HG03135 (cell line): Measurements from ENCODE around the gene KCNAB2.
"Not testable (repeated sequence)": the region's sequence is repeated elsewhere in the genome, so short reads cannot be mapped to it uniquely, and the experiment has no call there.

Experiments used
- ATAC-seq: cut with Tn5 transposase; IDR thresholded peaks from one replicate; pipeline ENCODE4 v1.9.1; 2021; ENCODE audit warnings: mild to moderate bottlenecking, moderate library complexity; ENCODE audit not compliant: unreplicated experiment

Gene KCNAB2

DNA sequence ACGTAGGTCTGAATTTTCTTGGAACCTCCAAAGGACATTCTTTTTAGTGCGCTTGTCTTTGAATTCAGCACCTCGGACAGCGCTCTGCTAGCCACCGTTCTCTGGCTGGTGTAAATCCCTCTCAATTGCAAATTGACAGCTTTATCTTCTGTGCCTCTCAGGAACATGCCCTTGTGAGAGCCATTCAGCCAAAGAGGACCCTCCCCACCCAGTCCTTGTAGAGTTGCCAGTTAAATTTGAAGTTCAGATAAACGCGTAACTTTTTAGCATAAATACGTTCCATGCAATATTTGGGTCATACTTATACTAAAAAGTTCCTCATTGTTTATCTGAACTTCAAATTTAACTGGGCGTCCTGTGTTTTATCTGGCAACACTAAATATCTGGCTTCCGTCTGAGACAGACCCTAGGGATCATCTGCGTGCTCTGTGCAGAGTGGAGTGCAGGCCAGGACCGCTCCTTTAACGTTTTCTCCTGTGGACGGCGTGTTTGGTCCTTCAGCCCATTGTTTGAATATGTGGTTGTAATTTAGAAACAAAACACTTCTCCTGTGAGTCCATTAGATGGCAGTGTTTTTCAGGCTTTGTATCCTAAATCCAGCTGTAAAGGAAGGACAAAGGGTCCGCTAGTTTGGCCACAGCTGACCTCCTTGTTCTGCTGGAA lies 7.0 kb downstream of the KCNAB2 start:
- ATAC-seq, result no peak

DNA sequence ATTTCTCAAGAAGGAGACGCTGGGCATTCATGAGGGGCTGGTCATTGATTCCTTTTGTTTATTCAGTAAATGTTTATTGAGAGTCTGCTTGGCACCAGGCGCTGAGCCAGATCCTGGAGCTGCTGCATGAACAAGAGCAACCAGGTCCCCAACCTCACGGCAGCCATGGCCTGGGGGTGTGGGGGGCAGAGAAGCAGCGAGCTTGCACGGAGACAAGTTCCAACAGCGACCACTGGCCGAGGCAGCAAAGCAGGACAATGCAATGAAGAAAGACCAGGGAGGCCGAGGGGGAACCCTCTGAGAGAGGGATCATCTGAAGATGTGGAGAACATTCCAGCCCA lies 7.5 kb downstream of the KCNAB2 start:
- no peak for ATAC-seq

DNA sequence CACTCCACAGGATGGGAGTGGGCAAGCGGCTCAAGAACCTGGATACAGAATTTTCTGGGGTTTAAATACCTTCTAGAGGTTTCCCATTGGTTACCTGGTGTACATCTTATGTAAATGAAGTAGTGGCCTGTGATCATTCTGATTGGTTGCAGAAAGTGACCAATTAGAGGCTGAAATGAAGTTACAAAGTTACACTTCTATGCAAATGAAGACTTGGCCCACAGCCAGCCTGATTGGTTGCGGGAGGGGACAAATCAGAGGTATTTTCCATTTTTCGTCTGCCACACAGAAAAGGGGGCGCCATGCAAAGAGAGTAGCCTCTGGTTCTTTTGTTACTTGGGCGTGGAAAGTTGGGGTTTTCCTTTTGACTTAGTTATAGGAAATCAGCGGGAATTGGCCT lies 8.9 kb downstream of the KCNAB2 start:
- ATAC-seq, result no peak

DNA sequence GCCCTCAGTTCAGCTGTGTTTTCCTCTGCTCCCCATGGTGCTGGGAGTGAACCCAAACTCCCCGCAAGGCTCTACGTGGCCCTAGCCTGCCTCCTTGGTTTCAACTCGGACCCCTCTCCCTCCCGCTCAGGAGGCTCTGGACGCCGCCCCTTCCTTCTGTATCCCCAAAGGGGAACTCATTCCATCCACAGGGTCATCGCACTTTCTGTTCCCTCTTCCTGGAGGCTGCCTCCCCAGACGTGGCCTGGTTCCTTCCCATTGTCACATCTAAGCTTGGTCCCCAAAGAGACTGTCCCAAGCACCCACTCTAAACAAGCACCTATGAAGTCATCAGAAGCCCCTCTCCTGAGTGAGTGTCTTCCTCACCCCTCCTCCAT lies 10.9 kb downstream of the KCNAB2 start:
- ATAC-seq, result no peak

DNA sequence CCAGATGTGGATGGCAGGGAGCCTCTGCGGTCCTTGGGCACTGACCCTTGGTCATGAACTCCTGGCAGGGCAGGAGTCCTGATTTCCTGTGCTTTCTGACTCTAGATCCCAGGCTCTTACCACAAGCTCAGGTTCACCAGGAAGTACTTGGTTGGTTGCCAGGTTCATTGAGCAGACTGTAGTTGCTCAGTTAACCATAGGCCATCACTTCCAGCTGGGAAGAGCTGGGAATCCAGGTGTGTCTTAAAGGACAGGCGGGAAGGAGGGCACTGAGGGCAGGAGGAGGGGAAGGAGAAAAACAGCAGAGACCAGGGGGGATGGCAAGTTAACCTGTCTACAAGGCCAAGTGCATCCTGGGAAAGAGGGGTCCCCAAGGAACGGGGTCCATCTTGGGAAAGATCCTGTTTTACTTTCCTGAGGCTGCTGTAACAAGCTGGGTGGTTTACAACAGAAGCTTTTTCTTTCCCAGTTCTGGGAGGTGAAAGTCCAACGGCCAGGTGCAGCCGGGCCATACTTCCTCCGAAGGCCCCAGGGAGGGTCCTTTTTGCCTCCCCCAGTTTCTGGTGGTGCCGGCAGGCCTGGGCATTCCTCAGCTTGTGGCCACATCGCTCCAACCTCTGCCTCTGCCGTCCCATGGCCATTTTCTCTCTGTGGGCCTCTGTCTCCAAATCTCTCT lies 11.6 kb downstream of the KCNAB2 start:
- ATAC-seq, result no peak

DNA sequence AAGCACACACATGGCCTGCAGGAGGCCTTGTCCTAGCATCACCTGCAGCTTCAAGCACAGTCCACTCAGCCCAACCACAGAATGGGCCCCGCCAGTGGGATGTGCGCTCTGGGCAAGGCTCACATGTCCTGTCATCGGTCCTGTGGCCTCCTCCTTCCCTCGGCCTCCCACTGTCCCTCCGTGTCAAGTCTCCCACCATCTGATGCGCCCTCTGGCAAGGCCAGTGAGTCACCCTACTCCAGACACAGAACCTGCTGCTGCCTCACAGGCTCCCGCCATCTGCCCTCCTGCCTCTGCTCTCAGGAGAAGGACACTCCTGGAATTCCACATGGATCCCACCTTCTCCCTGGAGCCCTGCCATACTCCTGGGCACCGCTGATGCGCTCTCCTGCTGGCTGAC lies 14.2 kb downstream of the KCNAB2 start:
- ATAC-seq, result no peak

DNA sequence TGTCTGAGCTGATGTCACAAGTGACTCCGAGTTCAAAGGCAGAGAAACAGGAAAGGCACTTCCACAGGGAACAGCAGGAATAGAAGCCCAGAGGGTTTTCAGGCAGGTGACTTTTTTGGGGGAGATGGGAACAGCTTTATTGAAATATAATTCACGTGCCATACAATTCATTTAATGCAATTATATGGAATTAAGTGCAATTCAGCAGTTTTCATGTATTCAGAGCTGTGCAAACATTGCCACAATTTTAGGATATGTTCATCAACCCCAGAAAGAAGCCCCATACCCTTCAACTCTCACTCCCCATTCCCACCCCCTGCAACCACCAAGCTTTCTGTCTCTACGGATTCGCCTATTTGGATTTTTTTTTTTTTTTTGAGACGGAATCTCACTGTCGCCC lies 17.0 kb downstream of the KCNAB2 start:
- ATAC-seq, result no peak

DNA sequence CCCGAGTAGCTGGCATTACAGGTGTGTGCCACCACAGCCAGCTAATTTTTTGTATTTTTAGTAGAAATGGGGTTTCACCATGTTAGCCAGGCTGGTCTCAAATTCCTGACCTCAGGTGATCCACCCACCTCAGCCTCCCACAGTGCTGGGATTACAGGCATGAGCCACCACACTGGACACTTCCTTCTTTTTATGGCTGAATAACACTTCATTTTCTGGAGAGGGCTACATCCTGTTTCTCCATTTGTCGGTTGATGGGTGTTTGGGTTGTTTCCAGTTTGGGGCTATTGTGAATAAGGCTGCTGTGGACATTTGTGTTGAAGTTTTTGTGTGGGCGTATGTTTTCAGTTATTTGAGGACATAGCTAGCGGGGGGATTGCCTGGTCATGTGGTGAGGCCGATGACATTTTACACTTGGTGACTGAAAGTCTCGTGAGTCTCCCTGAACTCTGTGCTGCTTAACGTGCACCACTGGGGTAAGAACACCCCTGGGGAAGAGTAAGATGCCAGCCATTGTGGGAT lies 17.9 kb downstream of the KCNAB2 start:
- not testable (repeated sequence) for ATAC-seq

DNA sequence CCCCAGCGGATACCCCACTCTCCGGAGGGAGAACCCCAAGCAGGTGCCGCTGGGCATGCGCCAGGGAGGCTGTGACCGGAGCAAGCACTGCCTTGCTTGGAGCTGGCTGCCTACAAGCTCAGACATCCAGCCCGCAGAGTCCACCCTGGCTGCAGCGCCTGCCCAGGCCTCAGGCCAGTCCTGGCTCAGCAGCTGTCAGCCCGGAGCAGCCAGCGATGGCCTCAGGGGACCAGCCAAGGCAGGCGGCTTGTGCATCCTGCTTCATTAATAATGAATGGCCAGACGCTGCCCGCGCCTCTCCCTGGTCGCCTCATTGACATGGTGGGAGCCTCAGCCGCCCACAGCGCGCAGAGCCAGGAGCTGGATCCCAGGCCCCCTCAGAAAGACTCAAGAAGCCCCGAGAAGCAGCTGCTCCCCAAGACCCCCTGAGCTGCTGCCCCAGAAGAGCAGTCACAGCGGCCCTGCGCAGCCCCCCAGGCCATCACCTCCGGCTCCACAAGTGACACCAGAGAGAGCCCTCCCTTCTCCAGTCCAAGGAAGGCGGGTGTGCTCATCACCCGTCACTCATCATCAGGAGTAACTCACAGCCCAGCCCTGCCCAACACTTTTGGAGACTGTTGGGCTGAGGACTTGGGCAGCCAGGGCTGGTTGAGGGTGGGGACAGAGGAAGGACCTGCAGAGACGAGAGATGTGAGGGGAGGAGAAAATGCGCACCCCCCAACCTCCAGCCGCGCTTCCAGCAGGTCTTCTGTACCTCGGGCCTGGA lies 19.6 kb downstream of the KCNAB2 start:
- no peak for ATAC-seq

DNA sequence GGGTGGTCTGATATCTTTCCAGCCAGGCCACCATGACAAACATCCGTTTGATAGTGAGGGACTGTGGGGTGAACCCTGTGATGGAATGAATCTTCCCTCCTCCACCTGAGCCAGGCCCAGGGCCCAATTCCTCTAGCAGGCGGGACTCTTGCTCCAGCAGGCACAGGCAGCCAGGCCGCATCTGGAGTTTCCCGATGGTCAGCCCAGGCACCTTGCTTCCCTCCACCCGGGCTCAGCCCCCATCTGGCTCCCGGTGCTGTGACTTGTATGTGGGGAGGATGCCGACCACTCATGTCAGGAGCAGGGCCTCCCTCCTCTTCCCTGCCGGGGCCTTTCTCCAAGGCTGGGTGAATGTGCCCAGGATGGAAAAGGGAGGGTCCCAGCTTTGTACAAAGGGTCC lies 21.0 kb downstream of the KCNAB2 start:
- no peak for ATAC-seq

DNA sequence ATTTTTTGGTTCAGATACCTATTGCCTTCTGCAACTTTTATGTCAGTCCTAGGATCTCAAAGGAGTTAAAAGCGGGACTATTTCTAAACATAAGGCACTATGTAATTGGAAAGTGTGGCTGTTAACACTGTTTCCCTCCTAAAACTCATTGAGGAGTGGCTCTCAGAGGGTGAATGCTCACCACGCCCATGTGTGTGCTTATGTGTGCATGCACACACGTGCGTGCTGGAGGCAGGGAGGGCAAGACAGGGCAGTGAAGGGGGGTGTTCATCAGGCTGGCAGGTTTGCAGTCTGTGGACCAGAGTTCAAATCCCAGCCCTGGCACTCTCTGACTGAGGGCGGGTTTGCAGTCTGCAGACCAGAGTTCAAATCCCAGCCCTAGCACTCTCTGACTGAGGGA lies 22.4 kb downstream of the KCNAB2 start:
- ATAC-seq, result no peak

DNA sequence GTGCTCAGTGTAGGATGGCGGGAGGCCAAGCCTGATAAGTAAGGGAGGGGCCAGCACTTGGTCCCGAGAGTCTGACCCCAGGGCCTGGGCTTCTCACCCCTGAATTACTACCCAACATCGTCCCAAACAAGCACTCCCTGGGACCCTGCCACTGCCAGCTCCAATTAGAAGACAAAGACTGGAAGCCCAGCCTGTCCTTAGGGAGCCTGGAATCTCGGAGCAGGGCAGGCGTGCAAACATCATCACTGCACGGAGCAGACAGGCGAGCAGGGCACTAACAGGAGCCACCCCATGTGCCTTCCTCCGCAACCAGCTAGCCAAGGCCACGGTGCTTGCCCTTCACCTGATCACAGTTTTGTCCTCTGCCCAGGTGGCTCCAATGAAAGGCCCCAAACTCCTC lies 23.2 kb downstream of the KCNAB2 start:
- no peak for ATAC-seq

DNA sequence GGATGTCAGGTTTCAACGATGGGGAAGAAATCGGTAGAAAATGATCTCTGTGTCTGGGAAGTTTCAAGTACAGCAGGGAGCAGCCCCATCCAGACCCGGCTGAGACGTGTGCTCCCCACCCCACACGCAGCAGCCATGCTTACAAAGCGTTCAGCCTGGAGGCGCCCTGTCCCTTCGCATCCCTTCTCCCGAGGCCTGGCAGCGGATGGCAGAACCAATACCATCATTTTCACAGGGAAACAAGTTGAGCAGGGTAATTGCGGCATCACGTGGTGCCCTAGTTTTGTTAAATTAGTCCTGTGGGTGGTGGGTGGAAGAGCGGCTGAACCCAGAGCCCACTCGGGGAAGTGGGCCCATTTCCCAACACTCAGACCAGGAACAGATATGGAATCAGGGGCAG lies 23.9 kb downstream of the KCNAB2 start:
- no peak for ATAC-seq

DNA sequence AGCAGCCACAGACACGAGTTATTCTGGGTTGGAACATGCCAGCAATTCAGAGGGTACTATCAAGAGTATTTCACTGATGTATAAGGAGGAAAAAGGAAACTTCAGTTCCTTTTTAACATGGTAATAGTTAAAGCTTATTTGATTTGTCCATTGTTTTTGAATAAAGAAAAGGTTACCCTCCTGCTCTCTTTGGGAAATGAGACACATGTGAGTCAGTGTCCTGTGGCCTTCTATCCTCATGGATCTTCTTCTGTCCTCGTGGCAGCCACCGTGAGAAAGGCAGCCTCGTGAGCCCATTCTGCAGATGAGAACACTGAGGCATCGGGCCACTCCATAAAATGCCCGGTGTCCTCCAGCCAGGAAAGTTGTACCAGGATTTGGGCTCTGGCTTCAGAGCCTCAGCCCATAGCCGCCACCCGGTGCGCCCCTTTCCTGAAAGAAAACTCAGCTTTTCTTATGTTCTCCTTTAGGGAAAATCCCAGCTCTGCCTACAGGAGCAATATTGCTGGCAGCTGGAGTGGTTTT lies 24.8 kb downstream of the KCNAB2 start:
- ATAC-seq, result no peak

DNA sequence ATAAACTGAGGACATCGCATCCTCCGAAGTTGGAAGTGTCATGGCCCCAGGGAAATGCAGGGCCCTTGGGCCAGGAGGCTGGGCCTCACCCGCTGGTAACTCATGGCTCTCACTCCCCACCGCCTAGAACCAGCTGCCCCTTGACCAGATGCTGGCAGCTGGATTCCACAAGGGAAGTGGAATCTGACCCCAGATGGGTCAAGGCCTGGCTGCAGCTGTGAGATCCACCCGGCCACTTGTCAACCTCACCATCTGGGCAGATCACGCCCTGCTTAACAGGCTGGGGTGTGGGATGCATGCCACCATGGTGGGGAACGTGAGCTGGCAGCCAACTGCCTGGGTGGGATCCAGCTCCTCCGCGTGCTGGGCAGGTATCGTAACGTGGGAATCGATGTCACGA lies 25.5 kb downstream of the KCNAB2 start:
- ATAC-seq, result no peak

DNA sequence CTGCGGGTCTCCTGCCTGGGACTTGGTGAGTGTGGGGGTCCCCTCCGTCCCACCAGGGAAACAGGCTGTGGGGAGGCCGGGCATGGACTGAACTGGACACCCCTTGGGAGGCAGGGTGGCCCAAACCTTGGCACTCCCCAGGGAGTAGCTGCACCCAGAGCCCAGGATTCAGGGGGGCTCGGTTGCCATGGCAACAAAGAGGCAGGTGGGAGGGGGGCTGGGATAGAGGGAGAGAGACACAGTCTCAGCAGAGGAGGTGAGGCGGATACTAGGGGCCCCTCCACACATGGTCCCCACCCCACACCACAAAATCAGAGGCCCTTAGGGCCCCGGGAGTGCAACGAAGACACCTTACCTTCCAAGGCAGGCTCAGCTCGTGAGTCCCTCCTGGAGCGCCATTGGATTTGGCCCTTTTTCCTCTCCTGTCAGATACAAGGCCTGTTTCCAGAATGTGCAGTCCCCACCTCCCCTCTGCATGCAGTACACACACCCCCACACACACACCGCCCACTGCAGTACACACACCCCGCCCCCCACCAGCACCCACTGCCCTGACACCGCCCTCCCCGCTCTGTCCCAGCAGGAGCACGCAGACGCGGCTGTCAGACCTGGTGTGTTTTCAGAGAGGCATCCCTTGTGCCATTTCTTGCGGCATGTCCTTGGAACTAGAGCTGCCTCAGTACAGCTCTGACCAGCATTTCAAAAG lies 27.2 kb downstream of the KCNAB2 start:
- ATAC-seq, result no peak

DNA sequence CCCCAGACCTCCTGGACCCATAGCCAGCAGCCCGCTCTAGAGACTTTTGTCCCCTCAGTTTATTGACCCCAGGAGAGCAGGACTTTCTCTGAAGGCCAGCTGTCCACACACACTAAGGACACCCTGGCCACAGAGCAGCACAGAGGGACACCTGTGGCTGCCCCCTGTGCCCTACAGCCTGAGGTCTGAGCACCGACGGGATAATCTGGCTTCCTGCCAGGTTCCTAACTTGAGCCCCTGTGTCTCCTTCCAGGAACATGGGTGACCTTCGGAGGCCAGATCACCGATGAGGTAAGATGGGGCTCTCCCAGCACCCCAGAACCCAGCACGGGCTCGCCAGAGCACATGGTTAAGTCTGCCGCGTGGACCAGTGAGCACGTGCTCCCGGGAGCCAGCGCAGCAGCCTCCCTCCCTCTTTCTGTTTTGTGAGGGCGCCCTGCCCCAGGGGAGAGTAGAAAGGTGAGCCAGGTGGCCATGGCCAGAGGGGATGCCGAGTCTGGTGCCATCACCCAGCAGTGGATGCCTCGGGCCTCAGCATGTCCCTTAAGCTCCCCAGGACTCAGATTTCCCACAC lies 27.9 kb downstream of the KCNAB2 start:
- no peak for ATAC-seq

DNA sequence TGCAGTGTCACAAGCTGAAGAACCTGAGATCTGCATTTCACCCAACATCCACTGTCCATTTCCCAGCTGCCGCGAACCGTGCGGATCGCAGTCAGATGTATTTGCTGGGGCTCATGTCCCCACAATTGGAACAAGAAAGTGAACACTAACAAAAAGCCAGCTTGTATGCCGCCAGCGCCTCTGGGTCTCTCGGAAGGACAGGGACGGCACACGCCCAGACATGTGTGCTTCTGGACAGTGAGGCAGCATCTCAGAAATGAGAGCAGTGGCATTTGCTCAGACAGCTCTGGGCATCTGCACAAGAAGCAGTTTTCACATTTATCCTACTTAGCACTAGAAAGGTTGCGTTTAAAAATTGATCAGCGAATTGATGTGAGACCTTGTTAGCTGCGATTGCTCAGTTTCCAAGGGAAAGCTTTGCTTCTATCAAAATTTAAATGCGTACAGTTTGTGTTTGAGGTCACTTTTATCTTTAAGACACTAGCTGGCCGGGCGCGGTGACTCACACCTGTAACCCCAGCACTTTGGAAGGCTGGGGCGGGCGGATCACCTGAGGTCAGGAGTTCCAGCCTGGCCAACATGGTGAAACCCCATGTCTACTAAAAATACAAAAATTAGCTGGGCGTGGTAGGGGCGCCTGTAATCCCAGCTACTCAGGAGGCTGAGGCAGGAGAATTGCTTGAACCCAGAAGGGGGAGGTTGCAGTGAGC lies 28.7 kb downstream of the KCNAB2 start:
- no peak for ATAC-seq

DNA sequence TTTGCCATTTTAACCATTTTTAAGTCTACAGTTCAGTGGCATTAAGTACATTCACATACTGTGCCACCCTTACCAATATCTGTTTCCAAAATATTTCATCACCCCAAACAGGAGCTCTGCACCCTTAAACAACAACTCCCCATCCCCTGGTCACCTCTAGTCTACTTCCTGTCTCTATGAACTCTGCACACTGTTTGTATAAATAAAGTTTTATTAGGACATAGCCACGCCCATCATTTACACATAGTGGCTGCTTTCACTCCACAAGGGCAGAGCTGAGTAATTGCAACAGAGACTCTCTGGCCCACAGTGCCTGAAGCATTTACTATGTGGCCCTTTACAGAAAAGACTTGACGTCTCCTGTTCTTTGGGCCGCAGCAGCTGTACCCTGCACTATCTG lies 30.1 kb downstream of the KCNAB2 start:
- no peak for ATAC-seq

DNA sequence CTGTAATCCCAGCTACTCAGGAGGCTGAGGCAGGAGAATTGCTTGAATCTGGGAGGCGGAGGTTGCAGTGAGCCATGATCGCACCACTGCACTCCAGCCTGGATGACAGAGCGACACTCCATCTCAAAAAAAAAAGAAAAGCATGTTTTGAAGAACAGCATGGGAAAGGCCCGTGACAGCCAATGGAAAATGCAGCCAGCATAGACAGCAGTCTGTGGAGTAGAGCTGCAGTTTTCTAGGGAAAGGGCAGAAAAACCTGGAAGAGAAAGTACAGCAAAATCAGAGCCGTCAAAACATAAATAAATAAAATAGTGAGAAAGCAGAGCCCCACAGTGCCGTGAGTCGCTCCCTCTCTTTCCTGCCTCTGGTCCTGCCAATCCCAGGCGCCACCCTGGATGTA lies 31.4 kb downstream of the KCNAB2 start:
- ATAC-seq, result not testable (repeated sequence)
